Colon (tissue), 2 donors: ENCODE data around the gene GLB1L3.

Source experiments
- FAIRE-seq: peaks from 2 replicates; lab custom pipeline; 2012; peaks lifted over from hg19 to GRCh38; lab: Jason Lieb, UNC
- donor health status: control.
- donor health status: control.

Gene GLB1L3, protein sequence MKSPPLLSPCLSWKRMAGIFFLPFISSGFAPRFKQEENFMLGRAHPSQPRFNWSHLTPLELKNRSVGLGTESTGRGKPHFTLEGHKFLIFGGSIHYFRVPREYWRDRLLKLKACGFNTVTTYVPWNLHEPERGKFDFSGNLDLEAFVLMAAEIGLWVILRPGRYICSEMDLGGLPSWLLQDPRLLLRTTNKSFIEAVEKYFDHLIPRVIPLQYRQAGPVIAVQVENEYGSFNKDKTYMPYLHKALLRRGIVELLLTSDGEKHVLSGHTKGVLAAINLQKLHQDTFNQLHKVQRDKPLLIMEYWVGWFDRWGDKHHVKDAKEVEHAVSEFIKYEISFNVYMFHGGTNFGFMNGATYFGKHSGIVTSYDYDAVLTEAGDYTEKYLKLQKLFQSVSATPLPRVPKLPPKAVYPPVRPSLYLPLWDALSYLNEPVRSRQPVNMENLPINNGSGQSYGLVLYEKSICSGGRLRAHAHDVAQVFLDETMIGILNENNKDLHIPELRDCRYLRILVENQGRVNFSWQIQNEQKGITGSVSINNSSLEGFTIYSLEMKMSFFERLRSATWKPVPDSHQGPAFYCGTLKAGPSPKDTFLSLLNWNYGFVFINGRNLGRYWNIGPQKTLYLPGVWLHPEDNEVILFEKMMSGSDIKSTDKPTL

DNA sequence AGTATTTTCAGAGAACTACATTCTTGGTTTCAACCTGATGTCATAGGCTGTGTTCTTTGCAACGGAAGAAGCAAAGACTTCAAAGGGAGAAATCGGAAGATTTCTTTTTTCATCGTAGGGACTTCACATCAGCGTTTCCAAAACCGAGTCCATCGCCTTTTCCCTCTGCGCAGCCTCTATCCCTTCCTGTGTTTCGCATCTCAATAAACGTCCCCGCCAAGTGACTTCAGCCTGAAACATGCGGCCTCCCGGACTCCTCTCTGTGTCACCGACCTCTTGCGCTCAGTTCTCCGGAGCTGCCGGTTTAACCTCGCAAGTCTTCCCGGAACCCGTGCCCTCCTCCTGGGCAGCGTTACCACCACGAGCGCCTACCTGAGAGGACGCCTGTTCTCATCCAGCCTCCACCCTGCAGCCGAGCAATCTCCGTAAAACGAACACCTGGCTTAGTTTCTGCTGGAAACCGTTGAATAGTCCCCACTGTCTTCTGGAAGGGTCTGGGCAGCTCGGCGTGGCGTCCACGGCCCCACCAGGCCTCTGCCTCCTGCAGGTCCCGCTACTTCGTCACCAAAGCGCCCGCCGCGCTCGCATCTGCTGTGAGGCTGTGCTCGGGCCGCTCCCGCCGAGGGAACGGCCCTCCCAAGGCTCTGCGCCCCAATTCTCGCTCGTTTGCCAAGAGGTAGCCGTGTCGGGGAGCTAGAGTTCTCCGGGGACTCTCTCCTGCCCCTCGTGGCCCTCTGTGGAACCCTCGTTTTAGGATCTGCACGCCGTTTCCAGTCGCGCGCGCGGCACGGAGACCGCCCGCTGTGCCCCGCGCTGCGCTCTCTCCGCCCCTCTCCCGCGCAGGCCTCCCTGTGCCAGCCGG lies at the start of gene GLB1L3:
Gene GLB1L3, plus strand, starts transcription at position 846 of the 862 bp plus-strand sequence. CDS start 362 bp downstream, outside the sequence.
- no peak for FAIRE-seq

DNA sequence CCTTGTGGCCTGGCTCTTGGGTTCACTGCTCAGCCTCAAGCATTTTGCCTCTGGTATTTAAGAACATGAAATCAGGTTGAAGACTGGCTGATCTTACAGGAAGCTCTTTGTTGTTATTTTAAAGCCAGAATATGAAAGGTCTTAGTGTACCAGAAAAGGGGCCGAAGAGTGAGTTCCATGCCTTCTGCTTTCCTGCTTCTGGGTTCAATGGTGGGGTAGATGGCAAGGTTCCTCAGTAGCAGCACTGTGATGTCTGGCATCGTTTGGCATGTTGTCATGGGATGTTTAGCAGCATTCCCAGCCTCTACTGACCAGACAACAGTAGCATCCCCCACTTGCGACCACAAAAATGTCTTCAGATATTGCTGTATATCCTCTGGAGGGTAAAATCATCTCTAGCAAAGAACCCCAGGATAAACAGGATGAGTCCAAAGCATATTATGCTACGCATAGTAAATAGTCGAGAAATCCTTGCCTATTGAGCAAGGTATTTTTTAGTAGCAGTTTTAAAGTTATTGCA lies 49.3 kb upstream of the GLB1L3 start:
- no peak for FAIRE-seq

GRCh38 chr11:134228625-134229024 lies 47.6 kb upstream of the GLB1L3 start:
- FAIRE-seq, result no peak

GRCh38 chr11:134229126-134229790 lies 46.9 kb upstream of the GLB1L3 start:
- no peak for FAIRE-seq

- FAIRE-seq, result no peak
These were observed 45.8 kb upstream of the GLB1L3 start for GRCh38 chr11:134230339-134230738.

DNA sequence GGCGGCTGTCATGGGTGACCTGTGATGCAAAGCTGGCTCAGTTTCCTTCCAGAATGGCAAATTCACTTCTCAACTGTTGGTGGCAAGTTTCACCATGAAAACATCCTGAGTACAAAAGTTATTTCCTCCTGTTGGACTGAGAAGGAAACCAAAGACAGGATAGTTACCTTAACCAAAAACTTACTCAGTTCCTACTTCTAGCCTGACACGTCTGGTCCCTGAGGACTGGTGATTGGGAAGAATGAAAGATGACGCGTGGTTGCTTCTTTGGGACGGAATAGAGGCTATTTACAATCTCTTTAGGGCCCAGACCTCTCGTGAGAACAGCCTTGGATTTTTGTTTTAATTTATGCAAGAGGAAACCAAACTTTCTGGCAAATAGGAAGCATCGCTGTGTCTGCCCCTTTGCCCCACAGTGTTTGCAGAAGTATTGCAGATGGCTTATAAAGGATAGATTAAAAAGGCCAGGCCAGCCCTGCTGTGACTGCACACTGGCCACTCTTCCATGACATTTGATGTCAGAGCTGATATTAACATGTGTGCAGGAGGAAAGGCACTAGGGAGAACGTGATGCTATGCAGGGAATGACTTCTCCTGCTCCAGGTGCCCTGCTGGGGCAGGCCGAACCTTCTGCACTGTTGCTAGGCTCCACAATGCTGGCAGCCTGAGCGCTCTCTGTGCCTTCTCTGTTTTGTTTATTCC lies 44.1 kb upstream of the GLB1L3 start:
- no peak for FAIRE-seq

GRCh38 chr11:134233729-134234179 lies 42.4 kb upstream of the GLB1L3 start:
- no peak for FAIRE-seq

DNA sequence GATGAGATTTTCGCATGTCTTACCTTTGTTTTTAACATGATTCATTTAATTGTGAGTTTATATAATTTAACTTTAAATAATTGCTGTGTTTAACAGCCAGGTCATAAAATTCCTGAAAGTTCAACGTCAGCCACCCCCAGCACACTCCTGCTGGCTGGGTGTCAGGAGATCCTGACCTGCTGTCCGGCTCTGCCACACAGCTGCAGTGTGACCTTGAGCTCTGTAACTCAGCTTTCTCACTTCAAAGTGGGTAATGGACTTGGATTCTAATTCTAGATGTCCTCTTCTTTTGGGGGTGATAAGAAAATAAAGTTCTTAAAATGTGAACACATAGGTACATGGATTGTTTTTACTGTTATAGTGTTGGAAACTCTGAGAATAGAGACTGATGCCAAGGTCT lies 40.8 kb upstream of the GLB1L3 start:
- no peak for FAIRE-seq

DNA sequence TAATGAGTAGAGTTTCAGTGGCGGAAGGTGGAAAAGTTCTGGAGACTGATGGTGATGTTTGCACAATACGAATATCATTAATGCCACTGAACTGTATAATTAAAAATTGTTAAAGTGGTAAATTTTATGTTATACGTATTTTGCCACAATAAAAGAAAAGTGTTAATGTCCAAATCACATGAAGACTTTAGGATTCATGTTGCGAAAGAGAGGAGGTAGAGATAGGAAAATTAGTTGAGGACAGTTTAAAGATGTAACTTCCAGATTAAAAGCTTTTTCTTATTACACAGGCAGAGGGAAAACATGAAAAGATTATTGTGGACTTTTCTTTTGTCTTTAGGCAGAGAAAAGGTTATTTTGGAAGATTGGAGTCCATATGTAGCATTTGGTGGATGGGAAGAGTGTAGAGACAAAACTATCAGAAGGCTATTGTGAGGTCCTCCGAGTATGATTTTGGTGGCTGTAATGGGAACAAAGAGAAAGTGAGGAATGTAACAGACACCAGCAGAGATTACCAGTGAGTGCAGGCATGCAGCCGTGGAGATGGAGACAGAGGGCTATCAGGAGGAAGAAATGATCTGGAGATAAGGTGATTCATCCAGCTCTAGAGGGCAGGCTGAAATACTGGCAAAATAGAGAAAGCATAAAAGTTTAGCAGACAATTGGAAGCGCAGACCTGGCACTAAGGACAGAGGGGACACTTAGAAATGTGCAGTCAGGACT lies 39.2 kb upstream of the GLB1L3 start:
- FAIRE-seq, result no peak

- no peak for FAIRE-seq
These were observed 38.6 kb upstream of the GLB1L3 start for GRCh38 chr11:134237557-134237922.

DNA sequence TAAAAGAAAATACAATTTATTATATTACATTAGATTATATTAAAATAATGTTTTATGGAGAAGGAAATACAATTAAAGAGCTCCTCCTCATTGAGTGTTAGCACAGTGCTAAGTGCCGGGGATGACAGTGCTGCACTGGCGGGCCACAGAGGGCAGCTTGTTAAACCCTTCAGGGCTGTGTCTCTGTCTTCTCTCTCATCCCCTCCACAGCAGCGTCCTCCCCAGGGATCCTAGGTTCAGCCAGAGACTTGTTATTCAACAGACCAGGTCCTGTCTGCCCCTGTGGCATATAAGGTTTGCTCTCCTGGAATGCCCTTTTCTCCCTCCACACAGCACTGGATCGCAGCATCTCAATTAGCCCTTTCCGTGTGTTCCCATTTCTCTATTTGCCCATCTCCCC lies 37.2 kb upstream of the GLB1L3 start:
- no peak for FAIRE-seq

DNA sequence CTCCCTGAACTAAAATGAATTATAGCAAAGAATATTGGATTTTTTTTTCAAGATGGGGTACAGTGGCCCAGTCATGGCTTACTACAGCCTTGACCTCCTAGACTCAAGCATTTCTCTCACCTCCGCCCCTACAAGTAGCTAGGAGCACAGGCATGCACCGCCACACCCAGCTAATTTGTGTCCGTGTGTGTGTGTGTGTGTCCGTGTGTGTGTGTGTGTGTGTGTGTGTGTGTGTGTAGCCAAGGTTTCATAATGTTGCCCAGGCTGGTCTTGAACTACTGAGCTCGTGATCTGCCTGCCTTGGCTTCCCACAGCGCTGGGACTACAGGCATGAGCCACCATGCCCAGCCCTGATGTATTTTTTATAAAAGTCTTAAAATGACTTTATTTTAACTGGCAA lies 35.6 kb upstream of the GLB1L3 start:
- FAIRE-seq, result no peak

GRCh38 chr11:134242376-134242775 lies 33.8 kb upstream of the GLB1L3 start:
- no peak for FAIRE-seq

DNA sequence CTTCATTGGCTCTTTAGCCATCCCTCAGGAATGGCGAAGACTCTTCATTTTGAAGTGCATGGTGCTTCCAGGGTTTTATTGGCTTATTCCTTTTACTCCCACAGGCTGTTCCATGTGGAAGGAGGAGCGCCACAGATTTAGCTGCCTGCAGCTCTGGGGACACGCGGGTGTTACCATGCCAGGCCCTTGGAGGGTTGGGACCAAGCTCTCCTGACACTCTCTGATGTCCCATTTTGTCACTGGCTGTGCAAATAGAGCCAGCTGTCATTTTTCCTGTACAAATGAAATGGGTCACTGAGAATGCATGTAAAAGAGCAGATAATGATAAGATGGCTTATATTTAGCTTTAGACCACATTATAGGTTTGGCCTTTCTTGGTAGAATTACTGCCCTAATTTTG lies 32.3 kb upstream of the GLB1L3 start:
- no peak for FAIRE-seq

- no peak for FAIRE-seq
These were observed 31.6 kb upstream of the GLB1L3 start for GRCh38 chr11:134244593-134244992.

- no peak for FAIRE-seq
These were observed 30.7 kb upstream of the GLB1L3 start for GRCh38 chr11:134245434-134245833.

DNA sequence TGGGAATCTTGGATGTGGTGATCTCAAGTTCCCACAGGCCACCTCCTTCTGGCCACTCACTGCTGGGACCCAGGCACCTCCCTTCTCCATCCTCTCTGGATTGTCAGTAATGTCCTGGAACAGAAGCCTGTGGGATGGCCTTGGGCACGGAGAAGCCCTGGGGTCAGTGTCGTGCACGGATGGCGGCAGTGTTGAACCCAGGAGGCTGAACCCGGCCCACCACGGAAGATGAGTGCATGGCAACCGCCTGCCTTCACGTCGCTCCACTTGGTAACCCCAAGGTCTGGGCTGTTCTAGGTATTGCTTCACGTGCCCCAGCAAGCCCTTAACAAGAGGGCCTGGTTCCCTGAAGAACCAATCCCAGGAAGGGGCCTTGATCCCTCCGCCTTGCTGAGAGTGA lies 30.1 kb upstream of the GLB1L3 start:
- FAIRE-seq, result no peak

DNA sequence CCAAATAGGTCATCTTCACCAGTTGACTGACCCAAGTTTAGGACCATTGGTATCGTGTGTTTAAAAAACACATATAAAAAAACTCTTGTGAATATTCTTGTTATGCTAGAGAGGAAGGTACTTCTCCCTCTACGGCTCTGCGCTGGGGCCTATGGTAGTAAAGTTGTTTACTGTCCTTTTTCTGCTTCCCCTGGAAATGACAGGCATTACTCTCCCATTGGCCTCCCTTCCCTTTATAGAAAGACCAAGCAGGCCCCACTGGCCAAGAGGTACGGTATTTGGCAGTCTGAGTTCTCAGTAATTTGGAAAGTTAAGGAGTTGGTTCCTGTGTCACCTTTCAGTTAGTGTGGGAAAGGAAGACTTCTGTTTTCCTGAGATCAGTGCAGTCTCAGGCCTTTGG lies 29.5 kb upstream of the GLB1L3 start:
- FAIRE-seq, result no peak

DNA sequence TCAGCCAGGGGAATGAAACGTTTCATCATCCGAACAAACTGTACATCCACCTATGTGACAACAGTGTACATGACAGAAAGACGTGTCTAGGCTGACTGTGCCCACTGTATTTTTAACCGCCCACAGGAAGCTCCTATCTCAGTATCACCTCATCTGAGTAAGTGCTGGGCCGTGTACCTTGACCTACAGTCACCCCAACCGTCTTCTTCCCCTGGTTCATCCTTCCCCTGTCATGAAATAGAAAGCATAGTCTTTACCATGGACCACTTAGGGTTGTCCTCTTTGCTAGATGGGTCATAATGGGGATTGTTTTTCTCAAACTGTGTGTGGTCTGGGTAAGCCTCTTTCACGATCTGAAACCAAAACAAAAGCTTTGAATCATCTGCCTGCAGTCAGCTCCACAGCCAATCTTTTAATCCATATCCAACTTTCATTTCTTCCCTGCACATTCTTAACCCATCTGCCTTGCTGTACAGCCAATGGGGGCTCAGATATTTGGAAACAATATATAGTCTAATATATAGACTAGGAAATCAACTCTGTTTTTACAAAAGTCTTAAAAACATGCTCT lies 27.2 kb upstream of the GLB1L3 start:
- FAIRE-seq, result no peak

DNA sequence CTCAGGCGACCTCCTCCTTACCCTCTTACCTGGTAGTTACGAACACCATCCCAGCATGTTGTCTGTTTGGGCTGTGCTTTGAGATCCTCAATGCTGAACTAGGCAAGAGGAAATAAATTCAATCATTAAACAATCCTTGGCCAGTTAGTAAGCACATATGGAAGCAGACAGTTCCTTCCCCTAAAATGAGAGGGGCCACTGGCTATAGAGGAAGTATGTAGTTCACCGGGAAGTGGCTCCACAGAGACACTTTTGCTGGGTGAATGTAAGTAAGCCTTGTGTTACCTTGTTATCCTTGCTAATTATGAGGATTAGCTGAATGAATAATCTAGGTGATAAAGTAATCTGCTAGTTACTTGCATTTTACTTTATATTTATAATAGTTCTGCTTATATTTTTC lies 25.9 kb upstream of the GLB1L3 start:
- FAIRE-seq, result no peak
